ACHN (cell line): ENCODE data around the gene AKT2.
"Not testable (repeated sequence)": the region's sequence is repeated elsewhere in the genome, so short reads cannot be mapped to it uniquely, and the experiment has no call there.

ENCODE experiments used
- DNase-seq: peaks from one replicate; pipeline ENCODE4 v3.0.0-alpha.2; 2015
- in situ Hi-C: cut with HindIII; loops from 2 replicates; pipeline ENCODE4 v1.10.0; 2017; ENCODE audit warnings: low sequenced_read_pairs, low pct_ligation_motif_present, low pct_unique_long_range_greater_than_20kb

AKT2 gene

DNA sequence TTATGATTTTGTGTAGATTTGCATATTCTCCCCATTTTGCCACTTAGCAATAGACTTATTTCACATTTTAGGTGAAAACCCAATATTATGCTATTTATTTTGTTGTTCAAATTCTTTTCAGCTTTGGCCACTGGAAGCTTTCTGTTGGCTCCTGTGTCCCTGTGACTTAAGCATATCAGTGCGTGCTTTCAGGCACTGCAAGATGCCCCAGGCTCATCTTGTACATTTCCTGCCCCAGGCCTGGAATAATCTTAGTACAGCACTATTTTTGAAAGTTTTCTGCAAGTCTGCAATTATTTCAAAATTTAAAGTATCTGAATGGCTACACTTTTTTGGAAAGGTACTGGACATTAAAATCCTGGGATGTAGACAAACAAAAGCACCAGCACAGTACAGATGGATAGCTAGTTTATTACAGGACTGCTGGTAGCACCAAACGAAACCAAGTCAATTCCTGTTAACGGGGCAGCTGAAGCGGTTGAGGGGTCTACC is 55.2 kb downstream of the AKT2 start:
- DNase-seq = no peak
- in situ Hi-C loops = no loop called here

DNA sequence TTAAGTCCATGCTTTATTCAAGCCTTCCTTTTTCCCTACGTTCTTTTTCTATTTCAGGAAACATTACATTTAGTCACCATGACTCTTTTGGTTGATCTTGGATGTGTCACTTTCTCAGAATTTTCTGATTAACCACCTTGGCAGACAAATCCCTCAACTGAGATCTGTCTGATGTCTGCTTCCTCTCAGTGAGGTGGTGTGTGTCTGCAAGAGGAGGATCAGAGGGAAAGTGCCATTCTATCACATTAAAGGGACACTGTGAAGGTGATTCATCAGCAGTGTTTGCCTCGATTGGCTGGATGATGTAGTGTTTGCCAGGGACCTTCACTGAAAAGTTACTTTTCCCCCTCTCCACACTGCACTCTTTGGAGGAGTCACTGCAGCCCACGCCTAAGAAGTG is 55.7 kb downstream of the AKT2 start:
- in situ Hi-C loops = no loop called here
- no peak for DNase-seq

DNA sequence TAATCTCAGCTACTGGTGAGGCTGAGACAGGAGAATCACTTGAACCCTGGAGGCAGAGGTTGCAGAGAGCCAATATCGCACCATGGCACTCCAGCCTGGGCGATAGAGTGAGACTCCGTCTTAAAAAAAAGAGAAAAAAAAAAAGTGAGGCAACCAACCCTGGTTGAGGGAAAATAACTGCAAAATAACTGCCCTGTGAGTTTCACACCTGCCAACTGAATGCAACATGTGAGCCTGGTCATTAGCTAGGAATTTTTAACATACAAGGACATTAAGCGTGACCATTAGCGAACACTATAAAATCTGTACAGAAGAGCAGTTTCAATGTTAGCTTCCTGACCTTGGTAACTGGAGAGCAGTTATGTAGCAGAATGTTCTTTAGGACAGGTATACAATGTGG is 56.3 kb downstream of the AKT2 start:
- no peak for DNase-seq
- in situ Hi-C loops = no loop called here

DNA sequence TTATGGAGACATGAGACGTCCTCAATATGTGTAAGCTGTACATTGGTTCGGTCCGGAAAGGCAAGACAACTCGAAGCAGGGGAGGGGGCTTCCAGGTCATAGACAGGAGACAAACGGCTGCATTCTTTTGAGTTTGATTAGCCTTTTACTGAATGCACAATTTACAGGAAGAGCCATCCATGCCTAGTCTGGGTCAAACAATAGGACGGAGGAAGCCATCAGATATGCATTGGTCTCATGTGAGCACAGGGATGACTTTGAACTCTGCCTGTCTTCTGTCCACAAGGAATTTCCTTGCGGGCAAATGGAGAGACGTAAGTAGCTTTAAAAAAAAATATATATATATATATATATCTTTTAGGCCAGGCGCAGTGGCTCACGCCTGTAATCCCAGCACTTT is 56.8 kb downstream of the AKT2 start:
- no peak for DNase-seq
- in situ Hi-C loops = no loop called here

DNA sequence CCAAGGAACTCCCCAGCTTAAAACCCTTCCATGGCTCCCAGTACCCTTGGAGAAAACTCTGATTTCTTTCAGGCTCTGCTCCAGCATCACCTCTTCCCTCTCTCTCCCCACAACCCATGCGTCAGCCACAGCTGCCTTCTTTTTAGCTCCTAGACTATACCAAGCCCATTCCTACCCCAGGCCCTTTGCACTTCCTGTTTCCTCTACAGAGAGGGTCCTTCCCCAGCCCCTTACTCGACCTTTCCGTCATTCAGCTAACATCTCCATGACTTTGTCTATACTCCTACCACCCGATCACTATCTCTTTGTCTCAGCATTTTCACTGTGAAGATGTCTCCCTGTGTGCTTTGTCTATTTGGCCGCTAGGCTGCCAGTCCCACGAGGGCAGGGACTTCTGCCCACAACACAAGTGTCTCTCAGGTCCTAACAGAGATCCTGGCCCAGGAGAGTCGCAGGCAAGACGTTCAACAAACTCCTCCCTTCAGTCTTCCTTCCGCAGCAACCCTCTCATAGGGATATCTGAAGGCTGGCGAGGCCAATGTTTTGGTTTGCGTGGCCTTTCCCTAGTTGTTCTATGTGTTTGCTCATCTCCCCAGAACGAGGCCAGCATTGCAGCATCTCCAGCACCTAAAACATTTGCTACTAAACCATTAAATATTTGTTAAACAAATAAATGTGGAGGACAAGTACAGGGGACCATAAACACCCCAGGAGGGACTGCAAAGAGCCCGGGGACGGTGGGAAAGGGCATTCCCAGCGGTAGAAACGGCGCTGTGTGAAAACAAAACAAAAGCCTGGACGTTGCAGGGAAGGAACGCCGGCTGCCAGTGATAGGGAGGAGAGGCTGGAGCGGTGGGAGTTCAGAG is 59.5 kb downstream of the AKT2 start:
- DNase-seq = no peak
- in situ Hi-C loops = no loop called here

DNA sequence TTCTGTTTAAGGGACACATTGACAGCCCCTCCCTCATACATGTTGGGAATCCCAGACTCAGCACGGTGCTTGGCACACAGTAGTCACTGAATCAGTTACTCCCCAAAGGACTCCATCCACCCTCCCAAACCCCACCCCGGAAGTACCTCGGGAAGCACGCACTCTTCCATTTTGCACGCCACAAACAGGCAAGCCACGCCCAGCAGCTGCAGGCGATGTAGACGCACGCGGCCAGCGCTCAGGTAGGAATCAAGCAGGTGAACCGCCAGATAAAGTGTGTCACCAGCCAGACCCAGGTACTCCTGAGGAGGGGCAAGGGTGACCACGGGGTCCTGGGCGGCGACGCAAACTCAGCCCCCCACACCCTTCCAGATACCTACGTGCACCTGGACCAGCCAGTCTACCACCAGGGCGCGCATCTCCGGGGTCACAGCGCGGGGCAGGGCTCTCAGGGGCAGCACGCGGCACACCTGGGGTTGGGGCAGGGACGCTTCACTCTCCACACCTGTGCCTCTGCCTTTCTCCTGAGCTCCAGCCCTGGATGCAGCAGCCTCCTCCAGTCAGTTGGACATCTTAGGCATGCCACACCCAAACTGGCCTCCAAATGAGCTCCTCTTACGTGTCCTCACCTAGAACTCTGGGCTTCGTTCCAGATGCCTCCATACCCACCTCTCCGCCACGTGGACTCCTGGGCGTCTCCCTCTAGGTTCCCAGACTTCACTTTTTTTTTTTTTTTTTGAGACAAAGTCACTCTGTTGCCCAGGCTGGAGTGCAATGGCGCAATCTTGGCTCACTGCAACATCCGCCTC is 60.6 kb downstream of the AKT2 start:
- no peak for DNase-seq
- in situ Hi-C loops = no loop called here

DNA sequence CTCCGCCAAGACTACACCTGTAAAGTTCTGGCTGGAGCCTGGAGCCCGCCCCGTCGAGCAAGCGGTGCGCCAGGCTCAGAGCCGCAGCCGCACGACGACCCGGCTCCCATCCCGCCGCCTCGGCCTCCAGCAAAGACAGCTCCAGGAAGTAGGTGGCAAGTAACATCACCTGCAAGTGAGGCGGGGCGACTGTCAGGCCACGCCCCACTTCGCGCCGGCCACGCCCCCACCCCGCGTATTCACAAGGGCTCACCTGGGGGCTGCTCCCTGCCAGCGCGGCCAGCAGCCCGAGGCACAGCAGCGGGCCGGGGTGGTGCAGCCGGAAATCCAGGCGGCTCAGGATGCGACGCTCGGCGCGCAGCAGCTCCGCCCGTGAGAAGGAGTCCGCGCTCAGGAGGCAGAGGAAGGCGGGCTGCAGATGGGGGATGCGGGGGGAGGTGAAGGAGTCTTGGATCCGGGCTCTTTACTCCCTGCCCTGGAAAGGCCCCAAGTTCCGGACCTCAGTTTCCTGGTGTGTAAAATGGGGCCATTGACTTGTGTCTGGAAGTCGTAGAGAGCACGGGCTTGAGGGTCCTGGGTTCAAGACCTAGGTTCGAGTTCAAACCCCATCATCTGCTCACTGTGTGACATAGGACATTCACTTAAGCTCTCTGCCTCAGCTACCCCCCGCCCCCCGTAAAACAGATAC is 61.9 kb downstream of the AKT2 start:
- in situ Hi-C loops = no loop called here
- no peak for DNase-seq

DNA sequence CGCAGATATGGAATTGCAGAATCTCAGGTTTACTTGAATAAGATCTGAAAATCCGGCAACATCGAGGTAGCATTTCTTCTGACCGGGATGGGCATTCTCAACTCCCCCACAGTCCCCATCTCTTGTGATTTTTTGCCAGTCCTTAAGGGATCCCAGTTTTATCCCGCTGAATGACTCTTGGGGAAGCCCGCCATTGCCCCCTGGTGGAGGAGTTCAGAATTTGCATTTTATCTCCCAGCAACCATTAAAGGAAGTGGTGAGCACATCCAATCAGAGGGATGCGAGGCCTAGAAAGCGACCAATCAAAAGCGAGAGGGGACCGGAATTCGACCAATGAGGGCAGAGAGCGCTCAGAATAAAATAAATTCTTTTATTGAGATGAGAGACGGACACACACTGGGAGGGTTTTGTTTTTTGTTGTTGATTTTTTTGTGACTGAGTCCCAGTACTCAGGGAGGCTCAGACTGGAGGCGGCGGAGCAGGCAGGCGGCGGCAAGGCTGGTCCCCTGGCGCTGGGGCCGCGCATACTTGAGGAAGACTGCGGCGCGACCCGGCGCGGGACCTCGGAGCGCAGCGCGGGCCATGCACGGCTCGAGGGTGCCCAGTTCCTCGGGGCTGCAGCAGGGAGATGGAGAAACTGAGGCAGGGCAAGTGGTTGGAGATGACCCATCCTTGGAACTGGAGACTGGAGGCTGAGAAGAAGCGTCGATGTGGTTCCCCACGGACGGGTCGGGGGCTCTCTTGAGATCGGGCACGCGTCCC is 63.1 kb downstream of the AKT2 start:
- peak; percentile 85 for DNase-seq
- in situ Hi-C loops = no loop called here

DNA sequence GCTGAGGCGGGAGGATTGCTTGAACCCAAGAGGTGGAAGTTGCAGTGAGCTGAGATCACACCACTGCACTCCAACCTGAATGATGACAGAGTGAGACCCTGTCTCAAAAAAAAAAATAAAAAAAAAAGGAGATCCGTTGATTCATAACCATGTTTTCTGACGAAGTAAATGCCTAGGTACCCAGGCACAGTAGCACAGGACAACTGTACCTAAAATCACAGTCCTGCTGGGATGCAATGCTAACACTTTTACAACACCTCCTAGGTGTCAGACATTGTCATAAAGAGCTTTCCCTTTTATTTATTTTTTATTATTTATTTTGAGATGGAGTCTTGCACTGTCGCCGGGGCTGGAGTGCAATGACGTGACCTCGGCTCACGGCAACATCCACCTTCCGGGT is 64.5 kb downstream of the AKT2 start:
- no peak for DNase-seq
- in situ Hi-C loops = no loop called here

DNA sequence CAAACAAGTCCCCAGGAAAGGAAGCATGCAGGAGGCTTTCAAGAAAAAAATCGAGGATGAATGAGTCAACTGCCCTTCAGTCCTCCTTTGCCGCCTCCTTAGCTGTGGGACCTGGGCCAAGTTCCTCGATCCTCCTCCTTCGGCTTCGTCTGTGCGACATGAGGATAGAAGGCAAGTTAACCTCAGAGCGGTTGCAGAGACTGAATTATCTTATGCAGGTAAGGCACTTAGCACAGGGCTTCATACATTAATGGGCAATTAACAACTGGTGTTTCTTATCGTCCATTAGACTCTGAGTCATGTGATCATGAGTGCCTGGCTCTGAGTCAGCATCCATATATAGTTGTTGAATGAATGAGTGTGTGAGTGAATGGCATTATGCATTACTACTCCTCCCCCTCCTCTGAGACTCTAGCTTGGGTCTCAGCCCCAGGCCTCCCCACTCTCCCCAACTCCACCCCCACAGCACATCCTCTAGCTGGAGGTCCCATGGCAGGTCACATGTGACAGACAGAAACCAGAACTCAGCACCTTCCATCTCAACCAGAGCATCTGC is 65.3 kb downstream of the AKT2 start:
- in situ Hi-C loops = no loop called here
- peak; percentile 79 for DNase-seq

DNA sequence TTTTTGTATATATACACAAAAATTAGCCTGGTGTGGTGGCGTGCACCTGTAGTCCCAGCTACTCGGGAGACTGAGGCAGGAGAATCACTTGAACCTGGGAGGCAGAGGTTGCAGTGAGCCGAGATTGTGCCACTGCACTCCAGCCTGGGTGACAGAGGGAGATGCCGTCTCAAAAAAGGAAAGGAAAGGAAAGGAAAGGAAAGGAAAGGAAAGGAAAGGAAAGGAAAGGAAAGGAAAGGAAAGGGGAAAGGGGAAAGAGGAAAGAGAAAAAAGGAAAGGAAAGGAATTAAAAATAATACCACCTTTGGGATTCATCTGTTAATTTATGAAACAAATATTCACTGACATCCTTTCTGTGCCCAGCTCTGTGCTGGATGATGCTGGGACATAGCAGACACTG is 66.1 kb downstream of the AKT2 start:
- DNase-seq, in situ Hi-C loops: not testable (repeated sequence)

DNA sequence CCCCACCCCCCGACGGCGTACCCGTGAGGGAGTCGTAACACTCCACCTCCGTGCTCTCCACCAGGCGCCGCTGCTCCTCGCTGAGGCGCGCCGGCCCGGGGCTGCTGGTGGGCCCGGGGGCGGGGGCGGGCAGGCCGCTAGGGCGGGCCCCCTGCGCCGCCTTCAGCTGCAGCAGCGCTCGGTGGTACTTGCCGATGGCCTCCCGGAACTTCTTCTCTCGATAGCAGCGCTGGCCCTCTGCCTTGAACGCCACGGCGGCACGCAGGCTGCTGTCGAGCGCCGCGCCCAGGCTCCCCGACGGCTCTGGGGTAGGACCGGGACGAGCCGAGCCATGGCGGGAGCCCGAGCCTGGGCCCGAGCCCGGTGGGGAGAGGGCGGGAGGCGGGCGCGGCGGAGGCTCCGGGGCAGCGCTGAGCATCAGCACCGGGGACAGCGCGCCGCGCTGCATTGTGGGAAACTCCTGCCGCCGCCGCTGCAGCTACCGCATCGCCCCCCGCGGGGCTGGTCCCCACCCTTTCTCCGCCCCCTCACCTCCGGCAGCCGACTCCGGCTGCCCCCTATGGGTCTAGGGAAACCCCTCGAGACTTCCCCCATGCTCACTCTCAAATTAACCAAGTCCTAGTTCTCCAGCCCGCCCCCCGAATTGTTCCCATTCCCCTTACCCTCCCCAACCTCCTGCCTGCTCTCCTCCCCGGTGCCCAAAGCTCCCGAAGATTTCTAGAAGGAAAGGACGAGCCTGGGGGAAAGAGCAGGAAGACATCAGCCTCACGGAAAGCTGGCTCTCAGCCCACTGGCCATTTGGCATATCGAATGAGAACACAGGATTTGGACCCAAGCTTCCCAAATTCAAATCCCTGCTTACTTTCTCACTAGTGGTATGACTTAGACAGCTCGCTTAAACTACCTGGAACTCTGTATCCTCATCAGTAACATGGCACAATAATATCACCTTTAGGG is 66.9 kb downstream of the AKT2 start, which contains the start of gene TTC9B:
Gene TTC9B, minus strand, starts transcription at position 451 of the 957 bp plus-strand sequence. Its CDS starts 3 bp downstream, at position 448.
- peak; percentile 24 for DNase-seq
- in situ Hi-C loops = no loop called here

DNA sequence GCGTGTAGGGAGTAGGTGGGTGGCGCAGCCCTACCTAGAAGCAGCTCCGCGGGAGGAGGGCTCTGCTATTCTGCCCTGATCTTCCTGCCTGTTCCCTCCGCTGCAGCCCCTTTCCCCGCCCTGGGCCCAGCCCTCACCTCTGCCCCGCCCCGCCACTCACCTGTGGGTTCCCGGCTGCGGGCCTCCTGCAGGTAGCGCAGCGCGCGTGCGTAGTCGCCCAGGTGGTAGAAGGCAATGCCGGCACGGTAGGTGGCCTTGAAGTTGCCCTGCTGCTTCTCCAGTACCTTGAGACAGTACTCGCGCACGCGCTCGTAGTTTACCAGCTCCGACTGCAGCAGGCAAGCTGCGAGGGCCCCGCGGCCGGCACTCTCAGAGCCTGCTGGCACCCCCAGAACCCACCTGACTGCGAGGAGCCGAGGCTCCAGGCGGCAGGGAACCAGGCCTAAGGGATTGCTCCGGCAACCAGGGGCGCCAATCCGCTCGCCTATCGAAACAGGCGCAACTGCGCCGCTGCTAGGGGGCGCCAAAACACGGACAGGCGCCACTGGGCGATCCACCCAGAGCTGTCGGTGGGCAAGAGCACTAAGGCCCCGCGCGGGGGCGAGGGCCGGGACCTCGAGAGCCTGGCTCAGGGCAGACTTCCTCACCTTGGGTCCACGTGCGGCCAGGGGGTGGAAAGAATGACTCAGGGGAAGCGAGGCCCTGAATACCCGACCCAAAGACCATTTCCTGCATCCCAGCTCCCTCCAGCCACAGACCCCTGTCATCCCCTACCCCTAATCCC is 67.9 kb downstream of the AKT2 start:
- DNase-seq = no peak
- in situ Hi-C loops = no loop called here

DNA sequence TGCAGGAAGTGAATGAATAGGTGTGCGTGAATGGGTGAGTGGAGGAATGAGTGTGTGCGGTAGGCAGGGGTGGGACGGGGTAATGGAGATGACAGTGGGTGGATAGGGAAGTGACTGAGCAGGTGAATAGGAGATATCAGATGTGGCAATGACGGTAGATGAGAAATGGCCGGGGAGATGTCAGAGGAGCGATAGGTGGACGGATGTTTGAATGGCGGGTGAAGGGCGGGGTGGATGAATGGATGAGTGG is 68.4 kb downstream of the AKT2 start:
- no peak for DNase-seq
- in situ Hi-C loops = no loop called here

DNA sequence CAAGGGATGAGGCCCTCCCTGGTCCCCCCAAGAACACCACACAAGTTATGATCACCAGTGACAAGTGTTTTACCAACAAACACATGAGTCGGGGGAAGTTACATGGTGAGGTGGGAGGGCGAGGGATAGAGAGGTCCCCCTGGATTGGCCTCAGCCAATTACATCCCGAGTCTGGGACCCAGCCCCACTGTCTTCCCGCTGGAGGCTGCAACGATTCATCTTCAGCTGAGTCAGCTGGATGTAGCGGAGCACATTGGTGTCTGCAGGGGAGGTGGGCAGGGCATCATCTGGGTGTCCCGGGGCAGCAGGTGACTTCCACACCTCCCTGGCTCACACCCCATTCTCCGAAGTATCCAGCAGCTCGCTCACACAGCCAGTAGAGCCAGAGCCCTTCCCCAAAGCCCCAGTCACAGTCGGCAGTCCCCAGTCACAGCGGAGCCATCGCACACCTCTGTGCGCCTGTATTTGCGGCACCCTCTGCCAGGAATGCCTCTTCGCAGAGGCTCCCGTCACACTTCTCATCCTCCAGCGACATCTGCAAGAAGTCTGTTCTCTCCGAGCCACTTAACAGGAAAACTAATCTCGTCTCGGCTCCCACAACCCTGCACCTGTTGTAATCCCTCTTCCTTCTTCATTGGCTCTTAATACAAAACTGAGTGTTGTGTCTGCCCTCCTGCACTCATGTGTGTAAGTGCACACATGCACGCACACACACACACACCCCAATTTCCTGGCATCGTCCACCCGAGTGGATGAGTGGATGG is 69.0 kb downstream of the AKT2 start:
- no peak for DNase-seq
- in situ Hi-C loops = no loop called here

DNA sequence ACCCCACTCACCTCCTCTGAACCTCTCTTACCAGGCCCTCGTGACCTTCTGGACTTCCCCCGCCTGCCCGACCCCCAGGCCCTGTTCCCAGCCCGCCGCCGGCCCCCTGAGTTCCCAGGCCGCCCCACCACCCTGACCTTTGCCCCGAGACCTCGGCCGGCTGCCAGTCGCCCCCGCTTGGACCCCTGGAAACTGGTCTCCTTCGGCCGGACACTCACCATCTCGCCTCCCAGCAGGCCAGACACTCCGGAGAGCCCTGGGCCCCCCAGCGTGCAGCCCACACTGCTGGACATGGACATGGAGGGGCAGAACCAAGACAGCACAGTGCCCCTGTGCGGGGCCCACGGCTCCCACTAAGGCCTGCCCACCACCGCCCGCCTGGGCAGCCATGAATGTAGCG is 70.2 kb downstream of the AKT2 start:
- in situ Hi-C loops = no loop called here
- no peak for DNase-seq
